Caco-2 (cell line): ENCODE results near the gene FAM50B. TPM values are rescaled to one million over a fixed set of nuclear protein-coding genes. Genes with fewer than 3 reads are reported as not detected.

Experiments
- BruUV-seq: library from RNA; stranded (reverse); fragments of 400-500 nt; replicated peaks from 2 replicates; lab custom pipeline; 2021; lab: Mats Ljungman, UMichigan
- CTCF ChIA-PET: fragments of 300-600 bp; sonication (Branson Sonifier 250); formaldehyde crosslinking; loops from one replicate; lab custom pipeline; 2022; ENCODE audit warnings: antibody characterized with exemption; lab: Charles Lee
- POLR2A ChIA-PET: fragments of 300-600 bp; sonication (Branson Sonifier 250); formaldehyde crosslinking; loops from one replicate; lab custom pipeline; 2022; ENCODE audit warnings: antibody characterized with exemption; lab: Charles Lee
- DNase-seq, 2 experiments: peaks; one replicate each; pipeline versions ENCODE4 v3.0.0 to v3.0.0-alpha.2; 2020 to 2022
- H3K27me3 ChIP-seq: replicated peaks from 2 replicates; pipeline ENCODE4 v1.6.0; 2011; ENCODE audit warnings: low read length; ENCODE audit not compliant: control insufficient read depth, insufficient read depth
- H3K36me3 ChIP-seq: 2 replicates; pipeline ENCODE4 v1.5.1; 2011; ENCODE audit warnings: low read length; ENCODE audit not compliant: control insufficient read depth, insufficient read depth
- H3K4me1 ChIP-seq: fragments of 250-450 bp; sonication (Bioruptor Pico); 2 replicates; pipeline ENCODE4 v1.5.1; 2020; ENCODE audit warnings: mild to moderate bottlenecking
- H3K4me3 ChIP-seq: 2 replicates; pipeline ENCODE4 v1.5.1; 2011; ENCODE audit warnings: low read depth, mild to moderate bottlenecking, control low read depth, low read length
- H3K9me3 ChIP-seq: fragments of 250-450 bp; sonication (Bioruptor Pico); 2 replicates; pipeline ENCODE4 v1.5.1; 2020; ENCODE audit warnings: mild to moderate bottlenecking, moderate library complexity
- H3K27ac Mint-ChIP-seq: one replicate; pipeline ENCODE4 v1.8.0; 2022; ENCODE audit warnings: mixed read lengths; ENCODE audit not compliant: unreplicated experiment
- H3K27me3 Mint-ChIP-seq: one replicate; pipeline ENCODE4 v1.8.0; 2022; ENCODE audit warnings: mixed read lengths; ENCODE audit not compliant: insufficient read depth, unreplicated experiment
- H3K36me3 Mint-ChIP-seq: one replicate; pipeline ENCODE4 v1.8.0; 2022; ENCODE audit warnings: mild to moderate bottlenecking, mixed read lengths; ENCODE audit not compliant: insufficient read depth, unreplicated experiment
- H3K4me1 Mint-ChIP-seq: one replicate; pipeline ENCODE4 v1.8.0; 2022; ENCODE audit warnings: low read depth, mixed read lengths; ENCODE audit not compliant: unreplicated experiment
- H3K4me3 Mint-ChIP-seq: one replicate; pipeline ENCODE4 v1.8.0; 2022; ENCODE audit warnings: mild to moderate bottlenecking, moderate library complexity, mixed read lengths; ENCODE audit not compliant: unreplicated experiment
- H3K9me3 Mint-ChIP-seq: one replicate; pipeline ENCODE4 v1.8.0; 2022; ENCODE audit warnings: mixed read lengths; ENCODE audit not compliant: unreplicated experiment
- intact Hi-C: fragments of 100-400 bp; cut with micrococcal nuclease; formaldehyde crosslinking; loops from one replicate; pipeline ENCODE4 v1.10.0; 2022; ENCODE audit not compliant: unreplicated experiment
- total RNA-seq: library from RNA; stranded (reverse); gene quantifications from 2 replicates; pipeline ENCODE4 v1.2.3, GENCODE V29; 2022
- TF ChIP-seq, protein P1 (sequence below), 2 experiments: fragments of 200-600 bp in 1 of 2; IDR thresholded peaks; 1 replicate in 1 of 2; 2 replicates in 1 of 2; pipeline versions ENCODE4 v1.5.1 to v1.8.0; 2011 to 2022; ENCODE audit warnings: antibody characterized with exemption in 1 of 2, control low read depth in 1 of 2, inconsistent platforms in 1 of 2, low read depth in 1 of 2, low read length in 1 of 2, mild to moderate bottlenecking in 1 of 2, moderate library complexity in 1 of 2; ENCODE audit not compliant: insufficient read depth in 1 of 2, severe bottlenecking in 1 of 2, unreplicated experiment in 1 of 2

FAM50B gene
- total RNA-seq, 1 experiment from 2014 or later: not detected

DNA sequence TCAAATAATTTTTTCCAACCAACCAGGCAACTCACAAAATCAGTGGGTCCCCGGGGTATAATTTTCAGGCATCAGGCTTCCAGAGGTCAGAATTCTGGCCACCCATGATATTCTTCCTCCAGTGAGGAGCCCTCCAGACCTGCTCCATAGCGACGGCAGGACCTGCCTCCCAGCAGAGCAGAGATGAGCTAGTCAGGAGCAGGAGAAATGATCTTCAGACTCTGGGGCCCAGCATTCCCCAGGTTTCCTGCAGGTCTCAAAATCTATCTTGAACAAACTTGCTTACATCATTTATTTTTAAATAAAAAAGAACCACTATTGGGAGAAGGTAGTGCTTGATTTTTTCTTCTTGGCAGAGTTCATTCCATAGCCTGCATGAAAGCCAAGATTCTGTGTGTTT lies 44.7 kb downstream of the FAM50B start:
- no TSS peak for BruUV-seq
- POLR2A ChIA-PET: interaction anchor here (0.6 kb wide), 1 partner anchor 194 kb away, joined by 3 read pairs; no protein-coding TSS in a partner anchor
- TF ChIP-seq, protein P1, sequence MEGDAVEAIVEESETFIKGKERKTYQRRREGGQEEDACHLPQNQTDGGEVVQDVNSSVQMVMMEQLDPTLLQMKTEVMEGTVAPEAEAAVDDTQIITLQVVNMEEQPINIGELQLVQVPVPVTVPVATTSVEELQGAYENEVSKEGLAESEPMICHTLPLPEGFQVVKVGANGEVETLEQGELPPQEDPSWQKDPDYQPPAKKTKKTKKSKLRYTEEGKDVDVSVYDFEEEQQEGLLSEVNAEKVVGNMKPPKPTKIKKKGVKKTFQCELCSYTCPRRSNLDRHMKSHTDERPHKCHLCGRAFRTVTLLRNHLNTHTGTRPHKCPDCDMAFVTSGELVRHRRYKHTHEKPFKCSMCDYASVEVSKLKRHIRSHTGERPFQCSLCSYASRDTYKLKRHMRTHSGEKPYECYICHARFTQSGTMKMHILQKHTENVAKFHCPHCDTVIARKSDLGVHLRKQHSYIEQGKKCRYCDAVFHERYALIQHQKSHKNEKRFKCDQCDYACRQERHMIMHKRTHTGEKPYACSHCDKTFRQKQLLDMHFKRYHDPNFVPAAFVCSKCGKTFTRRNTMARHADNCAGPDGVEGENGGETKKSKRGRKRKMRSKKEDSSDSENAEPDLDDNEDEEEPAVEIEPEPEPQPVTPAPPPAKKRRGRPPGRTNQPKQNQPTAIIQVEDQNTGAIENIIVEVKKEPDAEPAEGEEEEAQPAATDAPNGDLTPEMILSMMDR (IDR thresholded peaks at IDR 0.05; ENCODE audit: insufficient read depth in 1 of 2, low read depth in 1 of 2, low read length in 1 of 2, severe bottlenecking in 1 of 2, unreplicated experiment in 1 of 2): no peak
- Histone ChIP-seq H3K36me3 (no peaks in the 10 kb centered on the region), H3K27me3 (no peaks in the 10 kb centered on the region), H3K4me1 (peaks cover 4% of the 10 kb centered on the region), H3K9me3 (no peaks in the 10 kb centered on the region), H3K4me3 (no peak overlapping the region)
- Mint-ChIP-seq H3K27me3 (no peaks in the 10 kb centered on the region), H3K4me1 (no peaks in the 10 kb centered on the region), H3K9me3 (peaks cover 18% of the 10 kb centered on the region), H3K4me3 (no peak overlapping the region), H3K27ac (no peak overlapping the region), H3K36me3 (no peaks in the 10 kb centered on the region)
- CTCF ChIA-PET: no interaction called here
- DNase-seq: no peak
- intact Hi-C loops: no loop called here

DNA sequence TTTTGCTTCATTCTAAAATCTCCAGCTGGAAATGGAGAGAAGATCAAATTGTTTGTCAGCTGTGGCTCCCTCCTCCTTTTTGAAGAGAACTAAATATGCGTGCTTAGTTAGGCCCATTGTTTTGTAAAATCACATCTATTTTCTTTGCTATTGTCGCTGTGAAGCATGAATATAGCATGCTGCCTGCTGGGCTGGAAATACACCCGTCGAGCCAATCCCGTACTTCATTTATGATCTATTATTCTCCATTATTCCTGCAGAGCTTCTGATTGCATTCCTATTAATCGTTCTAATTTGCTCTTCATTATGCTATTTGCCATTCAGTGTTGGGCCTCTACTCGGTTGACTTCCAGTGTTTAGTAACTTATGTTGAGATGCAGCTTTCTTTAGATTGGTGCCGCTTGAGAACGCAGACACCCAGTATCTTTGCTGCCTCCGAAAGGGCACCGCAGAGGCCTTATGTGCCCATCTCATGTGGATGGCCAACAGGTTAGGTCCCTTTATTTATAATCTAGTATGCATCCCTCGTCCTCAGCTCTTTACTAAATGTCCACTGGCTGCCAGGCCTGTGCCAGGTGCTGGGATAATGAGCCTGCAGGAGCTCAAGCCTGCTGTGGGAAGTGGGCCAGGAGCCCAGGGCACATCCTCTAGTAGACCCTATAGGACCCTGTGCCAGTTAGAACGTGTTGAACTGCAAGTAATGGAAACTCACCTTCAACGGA lies 45.6 kb downstream of the FAM50B start:
- BruUV-seq: no TSS peak
- no peak overlapping the region for H3K27ac Mint-ChIP-seq
- CTCF ChIA-PET: interaction anchor here (1.4 kb wide), 1 partner anchor 9 kb away, joined by 3 read pairs; no protein-coding TSS in a partner anchor

GRCh38 chr6:3895312-3895653 lies 46.1 kb downstream of the FAM50B start:
- H3K36me3 ChIP-seq: no peaks in the 10 kb centered on the region
- no peaks in the 10 kb centered on the region for H3K27me3 Mint-ChIP-seq
- POLR2A ChIA-PET: no interaction called here
- TF ChIP-seq, protein P1 (IDR thresholded peaks at IDR 0.05; ENCODE audit: insufficient read depth in 1 of 2, low read depth in 1 of 2, low read length in 1 of 2, severe bottlenecking in 1 of 2, unreplicated experiment in 1 of 2): no peak
- H3K27me3 ChIP-seq: no peaks in the 10 kb centered on the region
- no peak overlapping the region for H3K4me3 Mint-ChIP-seq
- peaks cover 4% of the 10 kb centered on the region for H3K4me1 ChIP-seq
- CTCF ChIA-PET: interaction anchor here (1.4 kb wide), 1 partner anchor 10 kb away, joined by 3 read pairs; no protein-coding TSS in a partner anchor
- no peak overlapping the region for H3K4me3 ChIP-seq
- intact Hi-C loops: no loop called here
- no peak overlapping the region for H3K27ac Mint-ChIP-seq
- H3K9me3 Mint-ChIP-seq: peaks cover 18% of the 10 kb centered on the region
- no peaks in the 10 kb centered on the region for H3K4me1 Mint-ChIP-seq
- DNase-seq: no peak
- BruUV-seq: no TSS peak
- 0 out of 2 replicates have a peak, but pooled peaks cover under 1% of the 10 kb centered on the region for H3K9me3 ChIP-seq
- no peaks in the 10 kb centered on the region for H3K36me3 Mint-ChIP-seq

More for the DNA sequence above, 45.6 kb downstream of the FAM50B start:
- peaks cover 18% of the 10 kb centered on the region for H3K9me3 Mint-ChIP-seq
- TF ChIP-seq, protein P1 (IDR thresholded peaks at IDR 0.05; ENCODE audit: insufficient read depth in 1 of 2, low read depth in 1 of 2, low read length in 1 of 2, severe bottlenecking in 1 of 2, unreplicated experiment in 1 of 2): no peak
- no peaks in the 10 kb centered on the region for H3K36me3 ChIP-seq
- H3K4me3 ChIP-seq: no peak overlapping the region
- no peaks in the 10 kb centered on the region for H3K27me3 ChIP-seq
- H3K9me3 ChIP-seq: no peaks in the 10 kb centered on the region
- H3K4me3 Mint-ChIP-seq: no peak overlapping the region
- no peaks in the 10 kb centered on the region for H3K36me3 Mint-ChIP-seq
- POLR2A ChIA-PET: no interaction called here
- no peak for DNase-seq
- no peaks in the 10 kb centered on the region for H3K27me3 Mint-ChIP-seq
- intact Hi-C loops: no loop called here
- peaks cover 4% of the 10 kb centered on the region for H3K4me1 ChIP-seq
- H3K4me1 Mint-ChIP-seq: no peaks in the 10 kb centered on the region
